Gastrocnemius medialis (tissue), 4 donors: ENCODE measurements around the gene ATRNL1. TPM values are rescaled to one million over a fixed set of nuclear protein-coding genes. Genes with fewer than 3 reads are reported as not detected.

ENCODE experiments used
- ATAC-seq, 2 donors: fragments of 150-250 bp; one replicate each; pipeline ENCODE4 v1.9.1; 2016
- DNase-seq, 2 donors: peaks; one replicate each; pipeline ENCODE4 v3.0.0-alpha.2; 2019
- H3K27ac ChIP-seq, 4 donors: fragments of 200-600 bp; sonication (generic); 1 replicate in 1 of 4; 2 replicates in 3 of 4; pipeline ENCODE4 v1.5.1; 2016 to 2018; ENCODE audit warnings: mild to moderate bottlenecking in 2 of 4, moderate library complexity in 1 of 4
- H3K27me3 ChIP-seq, 3 donors: fragments of 200-600 bp; sonication (generic) in 2 of 3; 1 replicate in 1 of 3; 2 replicates in 2 of 3; pipeline versions ENCODE4 v1.5.1 to v1.6.0; 2016 to 2019; ENCODE audit warnings: mild to moderate bottlenecking in 1 of 3, moderate library complexity in 1 of 3
- H3K36me3 ChIP-seq, 2 donors: fragments of 200-600 bp; sonication (generic) in 1 of 2; one replicate each; pipeline ENCODE4 v1.5.1; 2017 to 2018
- H3K4me1 ChIP-seq, 2 donors: fragments of 200-600 bp; sonication (generic) in 1 of 2; one replicate each; pipeline ENCODE4 v1.5.1; 2016 to 2017; ENCODE audit warnings: mild to moderate bottlenecking in 2 of 2
- H3K4me3 ChIP-seq, 4 donors: fragments of 200-600 bp; sonication (generic) in 3 of 4; 1 replicate in 1 of 4; 2 replicates in 3 of 4; pipeline ENCODE4 v1.5.1; 2016 to 2019; ENCODE audit warnings: mild to moderate bottlenecking in 2 of 4
- H3K9me3 ChIP-seq, 3 donors: fragments of 200-600 bp; sonication (generic) in 2 of 3; 1 replicate in 1 of 3; 2 replicates in 2 of 3; pipeline ENCODE4 v1.5.1; 2016 to 2019
- POLR2A ChIP-seq, 2 donors: fragments of 450-650 bp; IDR thresholded peaks; one replicate each; pipeline ENCODE4 v1.6.1; 2017; ENCODE audit warnings: antibody characterized with exemption in 2 of 2, mild to moderate bottlenecking in 2 of 2, moderate library complexity in 2 of 2
- in situ Hi-C, 4 donors: fragments of 200-750 bp; cut with MboI; loops; one replicate each; pipeline versions ENCODE4 v1.15.0 to v1.8.0; 2017; ENCODE audit warnings: low sequenced_read_pairs in 4 of 4
- intact Hi-C: fragments of 100-400 bp; cut with DNase I; formaldehyde crosslinking; loops from one replicate; pipeline ENCODE4 v1.15.1; 2023; ENCODE audit warnings: low total_unique reads
- total RNA-seq, 4 donors: library from RNA; depleted of rRNA; stranded (reverse); fragments of >200 nt; gene quantifications; one replicate each; pipeline versions ENCODE4 v1.1.0 to v1.2.3, GENCODE V29; 2016
- TF ChIP-seq, protein P1 (sequence below), 5 experiments: fragments of 450-650 bp in 3 of 5; fragments of 200-600 bp in 2 of 5; sonication (generic) in 2 of 5; IDR thresholded peaks in 4 of 5; conservative IDR thresholded peaks in 1 of 5; 1 replicate in 4 of 5; 2 replicates in 1 of 5; pipeline ENCODE4 v1.5.1; 2016 to 2019; ENCODE audit warnings: antibody characterized with exemption in 5 of 5, mild to moderate bottlenecking in 3 of 5, moderate library complexity in 3 of 5

ATRNL1 gene
- total RNA-seq, 4 donors from 2014 or later = 1.6 to 10.8 (median 3.8) TPM

DNA sequence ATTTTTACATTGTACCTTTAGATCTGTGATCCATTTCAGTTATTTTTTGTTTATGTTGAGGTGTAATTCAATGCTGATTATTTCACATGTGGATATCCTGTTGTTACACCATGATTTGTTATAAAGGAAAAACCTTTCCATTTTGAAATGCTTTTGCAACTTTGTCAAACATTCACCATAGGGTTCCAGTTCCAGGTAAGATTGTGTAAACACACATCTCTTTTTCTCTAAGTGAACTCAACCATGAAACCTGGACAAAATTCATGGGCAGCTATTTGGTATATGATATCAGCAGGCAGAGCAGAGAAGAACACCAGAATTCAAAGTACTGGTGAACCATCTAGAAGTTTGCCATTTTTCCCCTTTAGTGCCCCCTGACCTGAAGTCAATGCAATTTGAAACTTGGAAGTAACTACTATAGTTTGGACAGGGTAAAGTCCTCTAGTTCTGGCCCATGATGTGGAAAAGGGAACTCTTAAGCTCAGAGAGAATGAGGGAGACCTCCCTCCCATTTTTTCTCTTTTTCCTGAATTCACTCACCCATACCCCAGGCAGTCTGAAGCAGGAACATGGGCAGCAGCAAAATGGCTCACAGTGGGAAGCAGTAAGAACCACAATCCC is 446.1 kb downstream of the ATRNL1 start:
- TF ChIP-seq POLR2A (IDR thresholded peaks at IDR 0.05) = no peak
- TF ChIP-seq, protein P1, sequence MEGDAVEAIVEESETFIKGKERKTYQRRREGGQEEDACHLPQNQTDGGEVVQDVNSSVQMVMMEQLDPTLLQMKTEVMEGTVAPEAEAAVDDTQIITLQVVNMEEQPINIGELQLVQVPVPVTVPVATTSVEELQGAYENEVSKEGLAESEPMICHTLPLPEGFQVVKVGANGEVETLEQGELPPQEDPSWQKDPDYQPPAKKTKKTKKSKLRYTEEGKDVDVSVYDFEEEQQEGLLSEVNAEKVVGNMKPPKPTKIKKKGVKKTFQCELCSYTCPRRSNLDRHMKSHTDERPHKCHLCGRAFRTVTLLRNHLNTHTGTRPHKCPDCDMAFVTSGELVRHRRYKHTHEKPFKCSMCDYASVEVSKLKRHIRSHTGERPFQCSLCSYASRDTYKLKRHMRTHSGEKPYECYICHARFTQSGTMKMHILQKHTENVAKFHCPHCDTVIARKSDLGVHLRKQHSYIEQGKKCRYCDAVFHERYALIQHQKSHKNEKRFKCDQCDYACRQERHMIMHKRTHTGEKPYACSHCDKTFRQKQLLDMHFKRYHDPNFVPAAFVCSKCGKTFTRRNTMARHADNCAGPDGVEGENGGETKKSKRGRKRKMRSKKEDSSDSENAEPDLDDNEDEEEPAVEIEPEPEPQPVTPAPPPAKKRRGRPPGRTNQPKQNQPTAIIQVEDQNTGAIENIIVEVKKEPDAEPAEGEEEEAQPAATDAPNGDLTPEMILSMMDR (IDR thresholded peaks at IDR 0.05 in 4 of 5, conservative IDR thresholded peaks at IDR 0.05 in 1 of 5) = no peak
- no peak for DNase-seq
- in situ Hi-C loops (no loop called here), intact Hi-C loops (no loop called here)
- no peaks in the 10 kb centered on the region for H3K9me3 ChIP-seq
- no peaks in the 10 kb centered on the region for H3K27me3 ChIP-seq
- no peak overlapping the region for H3K4me3 ChIP-seq
- H3K4me1 ChIP-seq = no peaks in the 10 kb centered on the region
- no peaks in the 10 kb centered on the region for H3K36me3 ChIP-seq
- H3K27ac ChIP-seq = no peak overlapping the region
- ATAC-seq = no peak

DNA sequence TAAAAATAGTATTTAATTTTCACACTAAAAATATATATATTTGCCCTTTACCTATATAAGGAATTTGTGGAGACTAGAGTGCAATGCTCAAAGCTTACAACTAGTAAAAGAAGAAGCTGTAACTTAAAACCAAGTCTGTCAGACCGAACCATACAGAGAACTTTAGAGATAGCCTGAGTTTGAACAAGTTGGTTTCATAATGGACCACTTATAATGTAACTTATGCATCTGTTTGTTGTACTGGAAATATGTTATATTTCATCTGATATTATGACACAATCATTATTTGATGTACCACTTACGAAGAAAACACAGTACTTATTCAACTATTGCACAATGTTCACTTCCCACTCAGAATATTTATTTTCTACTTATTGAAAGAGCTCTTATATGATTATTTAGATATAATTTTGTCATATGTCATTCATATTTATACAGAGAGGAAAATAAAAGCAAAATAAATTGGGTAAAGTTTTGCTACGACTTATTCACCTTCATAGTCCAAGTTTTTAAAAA is 462.8 kb downstream of the ATRNL1 start:
- DNase-seq (no peak), ATAC-seq (no peak)
- in situ Hi-C loops (no loop called here), intact Hi-C loops (no loop called here)
- Histone ChIP-seq H3K4me1 (no peaks in the 10 kb centered on the region), H3K36me3 (no peaks in the 10 kb centered on the region), H3K9me3 (no peaks in the 10 kb centered on the region), H3K4me3 (no peak overlapping the region), H3K27me3 (no peaks in the 10 kb centered on the region), H3K27ac (no peak overlapping the region)
- TF ChIP-seq POLR2A (IDR thresholded peaks at IDR 0.05) = no peak
- TF ChIP-seq, protein P1 (IDR thresholded peaks at IDR 0.05 in 4 of 5, conservative IDR thresholded peaks at IDR 0.05 in 1 of 5) = no peak

DNA sequence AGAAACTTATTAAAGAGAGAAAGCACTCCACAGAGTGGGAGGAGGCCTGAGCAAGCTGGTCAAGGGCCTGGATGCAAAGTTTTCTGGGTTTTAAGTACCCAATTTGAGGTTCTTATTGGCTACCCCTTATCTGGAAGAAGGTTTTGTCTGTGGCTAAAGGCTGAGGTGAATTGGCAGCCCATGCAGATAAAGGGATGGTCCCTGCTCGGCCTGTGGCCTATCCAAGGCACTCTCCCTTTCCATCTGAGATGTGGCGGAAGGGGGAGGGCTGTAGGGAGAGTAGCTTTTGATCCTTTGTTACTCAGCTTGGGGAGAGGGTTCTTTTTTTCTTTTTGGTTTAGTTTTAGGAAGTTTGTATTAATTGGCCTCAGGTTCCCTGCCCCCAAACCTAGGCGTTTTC is 465.1 kb downstream of the ATRNL1 start:
- intact Hi-C loops = no loop called here
- DNase-seq = no peak
- Histone ChIP-seq H3K4me1 (no peaks in the 10 kb centered on the region), H3K36me3 (no peaks in the 10 kb centered on the region), H3K27ac (no peak overlapping the region), H3K27me3 (no peaks in the 10 kb centered on the region), H3K4me3 (no peak overlapping the region), H3K9me3 (no peaks in the 10 kb centered on the region)
- ATAC-seq = no peak
- in situ Hi-C loops = no loop called here
- TF ChIP-seq, protein P1 (IDR thresholded peaks at IDR 0.05 in 4 of 5, conservative IDR thresholded peaks at IDR 0.05 in 1 of 5) = no peak
- TF ChIP-seq POLR2A (IDR thresholded peaks at IDR 0.05) = no peak

DNA sequence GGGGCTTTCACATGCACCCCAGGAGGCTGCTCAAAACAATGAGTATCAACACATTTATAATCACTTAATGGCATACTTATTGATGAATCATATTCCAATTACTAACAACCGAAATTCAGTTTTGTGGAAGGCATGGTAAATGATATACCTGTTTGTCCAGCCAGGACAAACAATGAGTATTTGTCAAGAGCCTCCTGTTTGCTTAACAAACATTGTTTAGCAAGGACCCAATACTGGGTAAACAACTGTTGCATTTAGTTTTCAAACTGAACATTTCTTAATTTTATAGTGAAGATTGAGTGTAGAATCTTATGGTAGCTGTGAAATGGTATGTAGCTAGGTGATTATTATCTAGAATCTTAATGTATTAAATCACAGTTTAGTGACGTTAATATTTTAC is 473.7 kb downstream of the ATRNL1 start:
- no peaks in the 10 kb centered on the region for H3K27me3 ChIP-seq
- no peaks in the 10 kb centered on the region for H3K9me3 ChIP-seq
- no peak overlapping the region for H3K4me3 ChIP-seq
- H3K27ac ChIP-seq = no peak overlapping the region
- TF ChIP-seq, protein P1 (IDR thresholded peaks at IDR 0.05 in 4 of 5, conservative IDR thresholded peaks at IDR 0.05 in 1 of 5) = no peak
- no peak for TF ChIP-seq POLR2A (IDR thresholded peaks at IDR 0.05)
- intact Hi-C loops (no loop called here), in situ Hi-C loops (no loop called here)
- no peaks in the 10 kb centered on the region for H3K4me1 ChIP-seq
- H3K36me3 ChIP-seq = no peaks in the 10 kb centered on the region
- ATAC-seq (no peak), DNase-seq (no peak)
